Measurements from ENCODE around the gene ACSS1. TPM values are rescaled to one million over a fixed set of nuclear protein-coding genes. Genes with fewer than 3 reads are reported as not detected.

The ACSS1 gene
- total RNA-seq, 1 donor from 2014 or later, result 21.1 TPM

DNA sequence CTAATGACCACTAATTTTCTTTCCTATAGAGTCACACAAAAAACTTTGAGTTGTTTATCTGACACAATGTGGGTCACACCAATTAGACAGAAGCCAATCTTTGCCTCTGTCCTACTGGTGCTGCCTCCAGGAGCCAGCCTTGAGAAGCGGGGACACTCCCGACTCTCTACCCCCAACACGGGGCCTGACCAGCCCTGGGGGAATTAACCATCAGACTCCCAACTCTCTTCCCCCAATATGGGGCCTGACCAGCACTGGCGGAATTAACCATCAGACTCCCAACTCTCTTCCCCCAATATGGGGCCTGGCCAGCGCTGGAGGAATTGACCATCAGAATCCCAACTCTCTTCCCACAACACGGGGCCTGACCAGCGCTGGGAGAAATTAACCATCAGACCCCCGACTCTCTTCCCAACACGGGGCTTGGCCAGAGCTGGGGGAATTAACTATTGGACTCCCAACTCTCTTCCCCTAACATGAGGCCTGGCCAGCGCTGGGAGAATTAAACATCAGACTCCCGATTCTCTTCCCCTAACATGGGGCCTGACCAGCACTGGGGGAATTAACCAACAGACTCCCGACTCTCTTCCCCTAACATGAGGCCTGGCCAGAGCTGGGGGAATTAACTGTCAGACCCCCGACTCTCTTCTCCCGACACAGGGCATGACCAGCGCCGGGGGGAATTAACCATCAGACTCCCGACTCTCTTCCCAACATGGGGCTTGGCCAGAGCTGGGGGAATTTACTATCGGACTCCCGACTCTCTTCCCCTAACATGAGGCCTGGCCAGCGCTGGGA, 96.4 kb downstream of the ACSS1 start:
- no peak for DNase-seq (ENCODE audit: extremely low read depth, low read depth, low spot score)

GRCh38 chr20:24960861-24961260, 97.1 kb downstream of the ACSS1 start:
- no peak for DNase-seq (ENCODE audit: extremely low read depth, low read depth, low spot score)

DNA sequence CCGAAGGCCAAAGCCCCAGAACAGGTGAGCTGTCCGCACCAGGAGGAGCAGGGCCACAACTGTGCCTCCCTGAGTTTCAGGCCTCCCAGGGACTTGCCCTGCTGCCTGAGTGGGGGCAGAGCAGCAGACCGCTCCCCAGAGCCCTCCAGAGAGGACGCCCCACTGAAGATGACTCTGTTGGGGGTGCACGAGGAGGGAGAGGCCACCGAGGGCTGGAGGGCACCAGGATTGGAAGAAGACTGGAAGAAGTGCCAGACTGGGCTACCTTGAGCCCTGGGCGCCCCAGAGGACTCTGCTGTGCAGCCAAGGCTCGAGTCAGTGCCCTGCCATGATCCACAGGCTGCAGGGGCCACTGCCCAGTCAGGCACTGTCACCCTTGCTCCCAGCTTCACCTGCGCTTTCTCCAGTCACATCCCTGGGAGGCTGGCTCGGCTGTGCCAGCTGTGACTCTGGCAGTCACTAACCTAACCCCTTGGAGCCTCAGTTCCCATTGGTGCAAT, 97.6 kb downstream of the ACSS1 start:
- no peak for DNase-seq (ENCODE audit: extremely low read depth, low read depth, low spot score)

DNA sequence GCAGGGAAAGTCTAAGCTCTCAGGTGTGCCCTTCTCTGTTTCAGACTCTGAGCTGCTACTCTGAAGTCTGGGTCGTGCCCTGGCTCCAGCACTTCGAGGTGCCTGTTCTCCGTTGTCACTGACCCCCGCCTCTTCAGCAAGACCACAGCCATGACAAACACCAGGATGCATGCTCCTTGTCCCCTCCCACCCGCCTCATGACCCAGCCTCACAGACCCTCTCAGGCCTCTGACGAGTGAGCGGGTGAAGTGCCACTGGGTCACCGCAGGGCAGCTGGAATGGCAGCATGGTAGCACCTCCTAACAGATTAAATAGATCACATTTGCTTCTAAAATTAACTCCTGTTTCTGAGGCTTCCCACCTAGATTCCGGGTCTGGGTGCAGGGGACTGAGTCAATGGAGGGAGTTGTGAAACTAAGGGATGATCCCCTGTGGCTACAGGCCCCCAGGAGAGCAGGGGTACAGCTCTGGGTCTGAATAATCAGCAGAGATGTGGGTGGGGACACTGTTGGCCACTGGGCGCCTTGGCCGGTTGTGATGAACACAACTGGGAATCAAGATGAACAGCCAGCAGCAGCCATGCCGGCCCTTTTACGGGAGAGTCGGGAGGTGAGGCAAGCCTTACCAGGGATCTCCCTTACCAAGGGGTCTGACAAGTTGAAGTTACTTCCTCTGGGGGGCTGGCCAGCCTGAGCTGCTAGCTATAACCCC, 98.2 kb downstream of the ACSS1 start:
- DNase-seq (ENCODE audit: extremely low read depth, low read depth, low spot score), result no peak

GRCh38 chr20:24958506-24959385, 99.2 kb downstream of the ACSS1 start:
- DNase-seq (ENCODE audit: extremely low read depth, low read depth, low spot score), result no peak

DNA sequence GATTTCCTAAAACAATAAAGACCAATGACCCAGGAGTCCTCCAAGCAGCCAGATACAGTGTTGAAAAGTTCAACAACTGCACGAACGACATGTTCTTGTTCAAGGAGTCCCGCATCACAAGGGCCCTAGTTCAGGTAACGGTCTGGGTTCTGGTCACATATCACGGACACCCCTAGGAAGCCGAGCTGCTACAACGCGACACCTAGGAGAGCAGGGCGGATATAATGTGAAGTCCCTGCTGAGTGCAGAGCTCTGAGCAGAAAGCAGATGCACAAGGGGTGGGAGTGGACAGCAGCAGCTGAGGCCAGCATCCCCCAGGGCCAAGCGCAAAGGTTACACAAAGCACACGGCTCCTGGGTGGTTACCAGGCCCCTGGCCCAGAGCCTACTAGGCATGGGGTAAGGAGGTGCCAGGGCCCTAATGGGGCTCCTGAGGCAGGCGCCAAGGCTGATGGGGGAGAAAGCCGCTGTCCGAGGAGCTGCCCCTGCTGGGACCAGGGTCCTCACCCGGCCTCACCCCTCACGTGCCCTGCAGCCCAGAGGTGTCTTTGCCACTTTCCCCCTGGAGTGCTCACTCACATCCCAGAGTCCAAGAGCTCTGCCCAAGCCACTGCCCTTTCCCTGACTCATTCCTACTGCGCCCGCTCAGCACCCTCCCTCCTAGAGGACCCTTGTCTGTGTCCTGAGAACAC, 100.5 kb downstream of the ACSS1 start:
- DNase-seq (ENCODE audit: extremely low read depth, low read depth, low spot score), result no peak

Other genes starting within 250 kb of the ACSS1 start
- not detected in 2 replicates for gene CST7, start 108.9 kb downstream of the ACSS1 start, total RNA-seq
- 132 and 154 TPM in 2 replicates for gene APMAP, start 65.4 kb downstream of the ACSS1 start, total RNA-seq
- gene VSX1, start 24.0 kb upstream of the ACSS1 start, total RNA-seq, result not detected in 2 replicates
- gene ENTPD6, start 137.6 kb upstream of the ACSS1 start, total RNA-seq, result 46.3 and 57.7 TPM in 2 replicates
- 113 and 128 TPM in 2 replicates for gene PYGB, start 189.9 kb upstream of the ACSS1 start, total RNA-seq